GM19328 (cell line): ENCODE data around the gene CCBE1.
"Not testable (repeated sequence)": the region's sequence is repeated elsewhere in the genome, so short reads cannot be mapped to it uniquely, and the experiment has no call there.

Source experiments
- ATAC-seq: cut with Tn5 transposase; IDR thresholded peaks from one replicate; pipeline ENCODE4 v1.9.1; 2021; ENCODE audit warnings: mild to moderate bottlenecking, moderate library complexity; ENCODE audit not compliant: unreplicated experiment

Gene CCBE1

DNA sequence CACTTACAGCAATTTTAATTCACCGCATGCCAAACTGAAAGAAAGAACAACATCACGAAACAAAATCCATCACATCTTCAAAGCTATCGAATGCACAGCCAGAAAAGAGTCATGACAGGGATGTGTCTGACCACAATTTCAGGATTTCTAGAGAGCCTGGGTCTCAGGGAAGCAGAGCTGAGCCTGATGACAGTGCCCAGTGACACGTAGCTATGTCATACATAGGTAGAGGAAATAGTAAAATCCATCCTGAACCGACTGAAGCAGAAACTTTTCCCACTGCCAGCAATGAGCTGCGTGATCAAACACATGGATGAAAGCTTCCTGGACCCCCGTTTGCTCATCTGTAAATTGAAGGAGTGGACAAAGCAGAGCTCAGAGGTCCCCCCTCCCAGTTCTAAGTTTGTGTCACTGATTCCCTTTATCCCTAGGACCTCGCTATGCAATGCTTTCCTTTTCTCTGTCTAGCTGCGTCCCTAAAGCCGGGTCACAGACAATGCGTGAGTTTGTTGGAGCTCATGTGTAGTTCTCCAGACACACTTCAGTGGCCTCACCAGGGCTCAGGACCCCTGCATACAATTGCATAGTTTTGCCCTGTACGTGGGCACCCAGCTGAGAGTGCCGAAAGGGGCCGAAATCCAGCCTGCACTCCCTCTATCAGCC is 37.6 kb downstream of the CCBE1 start:
- ATAC-seq: no peak

DNA sequence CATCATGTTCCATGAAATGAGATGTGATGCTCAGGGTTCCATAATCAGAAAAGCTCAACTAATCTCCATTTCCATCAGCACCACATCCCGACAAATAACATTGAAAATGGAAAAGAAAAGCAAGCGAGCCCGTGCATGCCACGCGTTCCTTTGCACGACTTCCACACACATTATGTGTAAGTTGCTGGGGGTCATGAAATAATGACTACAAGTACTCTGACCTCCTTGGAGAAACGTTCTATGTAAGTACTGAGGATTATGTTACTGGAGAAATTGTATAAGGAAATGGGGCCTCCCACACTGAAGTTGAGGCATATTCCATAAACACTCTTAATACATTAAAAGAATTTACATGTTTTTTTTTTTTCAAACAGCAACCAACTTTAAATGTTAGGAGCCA is 38.3 kb downstream of the CCBE1 start:
- no peak for ATAC-seq

GRCh38 chr18:59657012-59657411 is 40.2 kb downstream of the CCBE1 start:
- ATAC-seq: no peak

GRCh38 chr18:59656373-59656887 is 40.8 kb downstream of the CCBE1 start:
- no peak for ATAC-seq

- ATAC-seq: no peak
These were observed 41.5 kb downstream of the CCBE1 start for GRCh38 chr18:59655676-59656075.

DNA sequence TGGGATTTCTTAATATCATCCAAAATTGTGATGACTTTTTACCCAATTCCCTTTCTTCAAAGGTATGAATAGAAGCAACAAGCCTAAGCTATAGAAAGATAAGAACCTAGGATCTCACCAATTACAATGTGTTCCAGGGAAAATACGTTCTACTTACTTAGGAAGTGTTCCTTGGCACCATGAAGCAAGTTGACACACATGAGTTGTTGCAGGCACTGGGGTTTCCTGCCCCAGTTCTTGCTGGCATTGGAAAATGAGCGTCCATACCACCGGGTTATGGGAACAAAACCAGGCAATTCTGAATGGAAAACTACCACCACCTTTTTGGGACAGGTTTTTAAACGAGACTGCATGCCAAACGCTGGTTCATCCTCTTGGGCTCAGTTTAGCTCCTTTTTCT is 46.2 kb downstream of the CCBE1 start:
- ATAC-seq: no peak

- no peak for ATAC-seq
These were observed 46.9 kb downstream of the CCBE1 start for GRCh38 chr18:59650266-59650820.

DNA sequence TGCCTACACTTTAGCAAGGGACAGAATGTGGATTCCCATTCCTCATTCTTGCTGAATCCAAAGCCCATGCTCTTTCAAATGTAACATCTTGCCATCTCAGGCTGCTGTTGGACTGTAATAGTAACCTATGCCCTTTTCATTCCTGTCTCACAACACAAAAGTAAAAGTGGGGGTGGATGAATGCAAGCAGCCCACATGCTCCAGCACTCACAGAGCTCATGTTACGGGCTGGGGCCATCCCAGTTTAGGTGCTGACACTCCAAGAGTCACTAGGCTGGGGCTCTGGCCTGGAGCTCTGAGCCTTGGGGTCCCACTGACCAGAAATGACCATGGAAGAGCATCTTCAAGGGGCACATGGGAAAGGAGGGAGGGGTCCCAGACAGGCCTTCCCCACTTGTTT is 47.6 kb downstream of the CCBE1 start:
- no peak for ATAC-seq

- ATAC-seq: not testable (repeated sequence)
These were observed 48.8 kb downstream of the CCBE1 start for GRCh38 chr18:59648469-59648868.

DNA sequence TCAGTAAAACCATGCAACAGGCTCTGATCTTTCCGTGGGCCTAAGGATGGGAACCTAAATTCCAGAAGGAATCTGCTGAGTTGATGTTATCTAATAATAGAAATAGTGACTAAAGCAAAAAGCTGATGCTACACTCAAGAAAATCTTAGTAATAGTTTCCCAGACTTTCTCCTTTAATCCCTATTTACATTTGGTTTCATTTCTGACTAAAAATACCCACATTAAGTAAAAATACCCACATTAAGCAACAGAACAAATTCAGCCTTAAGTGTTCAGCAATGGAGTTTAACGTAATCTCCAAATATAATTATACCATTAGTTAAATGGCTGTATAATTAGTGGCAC is 50.3 kb downstream of the CCBE1 start:
- ATAC-seq: no peak

DNA sequence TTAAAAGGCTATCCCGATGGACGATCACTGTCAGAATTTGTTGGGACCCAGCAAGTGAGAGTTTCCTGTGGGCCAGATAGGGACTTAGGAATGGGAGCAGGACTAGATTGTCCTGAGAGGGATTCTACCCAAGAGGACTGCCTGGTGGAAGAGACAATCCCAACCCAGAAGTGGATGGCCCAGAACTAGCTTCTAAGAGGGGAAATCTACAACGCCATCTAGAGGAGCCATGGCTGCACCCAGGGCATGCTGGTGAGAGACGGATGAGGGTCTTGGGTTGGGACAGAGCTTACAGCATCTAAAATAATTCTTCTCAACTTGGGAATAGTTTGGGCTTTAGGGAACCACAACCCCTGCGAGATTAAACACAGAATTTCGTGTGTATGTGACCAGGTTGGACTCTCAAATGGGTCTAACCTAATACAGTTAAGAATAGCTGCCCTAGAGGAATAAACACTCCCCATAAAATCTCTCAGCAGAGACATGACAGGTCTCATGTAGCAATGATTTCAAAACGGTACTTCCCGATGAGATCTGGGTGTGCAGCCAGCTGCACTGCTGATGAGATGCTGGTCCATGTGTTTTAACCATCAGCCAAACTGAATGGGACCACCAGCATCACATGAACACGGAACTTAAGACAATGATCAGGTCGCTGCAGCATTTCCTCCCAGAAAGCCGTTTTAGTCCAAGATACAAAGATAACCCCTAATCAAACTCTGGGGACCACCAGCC is 50.8 kb downstream of the CCBE1 start:
- no peak for ATAC-seq

DNA sequence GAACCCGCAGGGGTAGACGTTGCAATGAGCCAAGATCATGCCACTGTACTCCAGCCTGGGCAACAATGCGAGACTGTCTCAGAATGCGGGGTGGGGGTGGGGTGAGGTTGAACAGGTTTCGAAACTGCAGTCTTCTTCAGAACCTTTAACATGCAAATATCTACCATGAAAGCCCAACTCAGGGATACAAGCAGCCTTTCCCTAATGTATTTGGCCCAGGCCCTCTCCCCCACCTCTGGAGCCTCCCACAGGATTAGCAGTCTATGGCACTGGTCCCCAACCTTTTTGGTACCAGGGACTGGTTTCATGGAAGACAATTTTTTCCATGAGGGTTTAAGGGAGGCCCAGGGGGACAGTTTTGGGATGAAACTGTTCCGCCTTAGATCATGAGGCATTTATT is 53.5 kb downstream of the CCBE1 start:
- ATAC-seq: no peak

DNA sequence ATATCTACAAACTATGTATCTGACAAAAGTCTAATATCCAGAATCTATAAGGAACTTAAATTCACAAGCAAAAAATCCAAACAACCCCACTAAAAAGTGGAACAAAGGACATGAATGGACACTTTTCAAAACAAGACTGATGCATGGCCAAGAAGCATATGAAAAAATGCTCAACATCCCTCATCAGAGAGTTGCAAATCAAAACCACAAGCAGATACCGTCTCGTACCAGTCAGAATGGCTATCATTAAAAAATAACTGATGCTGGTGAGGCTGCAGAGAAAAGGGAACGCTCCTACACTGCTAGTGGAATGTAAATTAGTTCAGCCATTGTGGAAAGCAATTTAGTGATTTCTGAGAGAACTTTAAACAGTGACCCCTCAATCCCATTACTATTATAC is 56.5 kb downstream of the CCBE1 start:
- no peak for ATAC-seq

DNA sequence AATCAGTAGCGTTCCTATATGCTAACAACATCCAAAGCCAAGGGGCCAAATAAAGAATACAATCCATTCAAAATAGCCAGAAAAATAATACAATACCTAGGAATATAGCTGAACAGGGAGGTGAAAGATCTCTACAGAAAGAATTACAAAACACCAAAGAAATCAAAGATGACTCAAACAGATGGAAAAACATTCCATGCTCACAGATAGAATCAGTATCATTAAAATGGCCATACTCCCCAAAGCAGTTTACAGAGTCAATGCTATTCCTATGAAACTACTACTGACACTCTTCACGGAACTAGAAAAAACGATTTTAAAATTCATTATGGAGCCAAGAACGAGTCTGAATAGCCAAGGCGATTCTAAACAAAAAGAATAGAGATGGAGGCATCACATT is 57.4 kb downstream of the CCBE1 start:
- no peak for ATAC-seq

GRCh38 chr18:59639136-59639535 is 58.1 kb downstream of the CCBE1 start:
- no peak for ATAC-seq

GRCh38 chr18:59633961-59634485 is 63.2 kb downstream of the CCBE1 start:
- ATAC-seq: no peak

- ATAC-seq: no peak
These were observed 63.9 kb downstream of the CCBE1 start for GRCh38 chr18:59633317-59633716.

GRCh38 chr18:59631583-59632181 is 65.5 kb downstream of the CCBE1 start:
- ATAC-seq: no peak

GRCh38 chr18:59629894-59630293 is 67.3 kb downstream of the CCBE1 start:
- ATAC-seq: no peak

DNA sequence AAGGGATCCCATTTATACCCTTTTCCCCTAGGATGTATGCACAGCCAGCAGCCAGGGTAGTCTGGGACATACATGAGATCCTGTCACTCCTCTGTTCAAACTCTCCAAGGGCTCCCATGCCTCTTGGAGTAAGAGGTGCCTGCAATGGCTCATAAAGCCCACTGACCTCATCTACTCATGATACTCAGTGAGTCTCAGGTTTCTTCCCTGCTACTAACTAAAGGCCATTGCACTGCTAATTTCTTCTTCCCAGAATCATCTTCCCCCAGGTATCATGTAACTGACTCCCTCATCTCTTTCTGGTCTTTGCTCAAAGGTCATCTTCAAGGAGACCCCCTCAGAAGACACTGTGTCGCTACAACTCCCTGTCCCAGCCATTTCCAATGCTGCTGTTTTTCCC is 68.2 kb downstream of the CCBE1 start:
- ATAC-seq: no peak

DNA sequence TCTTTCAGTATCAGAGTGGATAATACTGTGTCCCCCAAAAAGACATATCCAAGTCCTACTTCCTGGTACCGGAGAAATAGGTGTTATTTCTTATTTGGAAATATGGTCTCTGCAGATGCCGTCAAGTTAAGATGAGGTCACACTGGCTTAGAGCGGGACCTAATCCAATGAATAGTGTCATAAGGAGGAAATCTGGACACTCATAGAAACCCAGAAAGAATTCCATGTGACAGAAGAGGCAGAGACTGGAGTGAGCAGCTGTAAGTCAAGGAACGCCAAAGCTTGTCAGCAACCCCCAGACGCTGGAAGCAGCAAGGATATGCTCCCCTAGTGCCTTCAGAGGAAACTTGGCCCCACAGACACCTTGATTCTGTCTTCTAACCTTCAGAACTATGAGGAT is 69.8 kb downstream of the CCBE1 start:
- ATAC-seq: no peak

GRCh38 chr18:59624369-59624765 is 72.9 kb downstream of the CCBE1 start:
- no peak for ATAC-seq
